Naive B cell (primary cell): Measurements from ENCODE around the gene VAPB. TPM values are rescaled to one million over a fixed set of nuclear protein-coding genes. Genes with fewer than 3 reads are reported as not detected.
"Not testable (repeated sequence)": the region's sequence is repeated elsewhere in the genome, so short reads cannot be mapped to it uniquely, and the experiment has no call there.

Source experiments
- ATAC-seq, 2 donors: fragments of 150-1000 bp; cut with Tn5 transposase; 2 replicates each; pipeline ENCODE4 v1.10.0; 2021; ENCODE audit warnings: low read depth in 2 of 2, mild to moderate bottlenecking in 2 of 2, moderate library complexity in 2 of 2
- DNase-seq: peaks from one replicate; pipeline ENCODE4 v3.0.0; 2022
- H3K27ac Mint-ChIP-seq, 6 donors: one replicate each; pipeline ENCODE4 v1.8.0; 2020 to 2022; ENCODE audit warnings: mild to moderate bottlenecking in 6 of 6, mixed read lengths in 6 of 6, moderate library complexity in 5 of 6, inconsistent platforms in 2 of 6
- H3K27me3 Mint-ChIP-seq, 3 donors: one replicate each; pipeline ENCODE4 v1.8.0; 2021 to 2022; ENCODE audit warnings: mixed read lengths in 3 of 3, mild to moderate bottlenecking in 1 of 3
- H3K36me3 Mint-ChIP-seq, 2 donors: one replicate each; pipeline ENCODE4 v1.8.0; 2020 to 2022; ENCODE audit warnings: mixed read lengths in 2 of 2, inconsistent platforms in 1 of 2, mild to moderate bottlenecking in 1 of 2
- H3K4me1 Mint-ChIP-seq, 3 donors: one replicate each; pipeline ENCODE4 v1.8.0; 2020 to 2022; ENCODE audit warnings: mixed read lengths in 3 of 3, inconsistent platforms in 1 of 3, mild to moderate bottlenecking in 1 of 3, moderate library complexity in 1 of 3
- H3K4me3 Mint-ChIP-seq, 8 donors: one replicate each; pipeline ENCODE4 v1.8.0; 2020 to 2022; ENCODE audit warnings: mild to moderate bottlenecking in 8 of 8, mixed read lengths in 8 of 8, moderate library complexity in 8 of 8, inconsistent platforms in 2 of 8
- H3K9me3 Mint-ChIP-seq, 7 donors: one replicate each; pipeline ENCODE4 v1.8.0; 2020 to 2022; ENCODE audit warnings: mixed read lengths in 7 of 7, mild to moderate bottlenecking in 5 of 7, inconsistent platforms in 2 of 7, moderate library complexity in 1 of 7
- polyA plus RNA-seq, 6 donors: library from polyadenylated mRNA; unstranded; fragments of 300-500 nt; fragmentation: Illumina TruSeq; gene quantifications; one replicate each; pipeline ENCODE4 v1.2.3, GENCODE V29; 2021; ENCODE audit warnings: low read depth in 6 of 6

Gene VAPB
- polyA plus RNA-seq, 6 donors from 2014 or later, result 18.1 to 30.7 (median 21.3) TPM

GRCh38 chr20:58366866-58367265 is 22.2 kb upstream of the VAPB start:
- no peaks in the 10 kb centered on the region for H3K9me3 Mint-ChIP-seq
- no peak for ATAC-seq
- no peak overlapping the region for H3K27ac Mint-ChIP-seq
- no peak for DNase-seq
- H3K27me3 Mint-ChIP-seq, result no peaks in the 10 kb centered on the region
- no peak overlapping the region for H3K4me3 Mint-ChIP-seq
- peaks cover 9 to 22% of the 10 kb centered on the region in 2 donors for H3K36me3 Mint-ChIP-seq
- H3K4me1 Mint-ChIP-seq, result no peaks in the 10 kb centered on the region

GRCh38 chr20:58372806-58373205 is 16.2 kb upstream of the VAPB start:
- H3K4me1 Mint-ChIP-seq, result peaks cover 0 to 6% (median 0%) of the 10 kb centered on the region in 3 donors
- no peak overlapping the region for H3K27ac Mint-ChIP-seq
- DNase-seq (no peak), ATAC-seq (no peak)
- no peak overlapping the region for H3K4me3 Mint-ChIP-seq
- peaks cover 6 to 30% (median 22%) of the 10 kb centered on the region in 3 donors for H3K27me3 Mint-ChIP-seq
- H3K36me3 Mint-ChIP-seq, result no peaks in the 10 kb centered on the region
- H3K9me3 Mint-ChIP-seq, result no peaks in the 10 kb centered on the region

- H3K9me3 Mint-ChIP-seq, H3K36me3 Mint-ChIP-seq, H3K4me3 Mint-ChIP-seq, H3K4me1 Mint-ChIP-seq, DNase-seq, H3K27ac Mint-ChIP-seq, ATAC-seq: not testable (repeated sequence)
- peaks cover 11 to 35% (median 27%) of the 10 kb centered on the region in 3 donors for H3K27me3 Mint-ChIP-seq
Observed at GRCh38 chr20:58373296-58373695, 15.7 kb upstream of the VAPB start.

GRCh38 chr20:58374027-58374850 is 14.8 kb upstream of the VAPB start:
- H3K27ac Mint-ChIP-seq, result peak overlapping the region in 1 of 6 donors; percentile 42
- no peaks in the 10 kb centered on the region for H3K9me3 Mint-ChIP-seq
- no peak overlapping the region for H3K4me3 Mint-ChIP-seq
- peaks cover 0 to 6% (median 0%) of the 10 kb centered on the region in 3 donors for H3K4me1 Mint-ChIP-seq
- no peaks in the 10 kb centered on the region for H3K36me3 Mint-ChIP-seq
- ATAC-seq (no peak), DNase-seq (no peak)
- H3K27me3 Mint-ChIP-seq, result peaks cover 20 to 44% (median 32%) of the 10 kb centered on the region in 3 donors

GRCh38 chr20:58374906-58375758 is 13.9 kb upstream of the VAPB start:
- no peaks in the 10 kb centered on the region for H3K36me3 Mint-ChIP-seq
- peak overlapping the region in 1 of 6 donors; percentile 89 for H3K27ac Mint-ChIP-seq
- no peak overlapping the region for H3K4me3 Mint-ChIP-seq
- peaks cover 22 to 51% (median 32%) of the 10 kb centered on the region in 3 donors for H3K27me3 Mint-ChIP-seq
- peaks cover 0 to 6% (median 0%) of the 10 kb centered on the region in 3 donors for H3K4me1 Mint-ChIP-seq
- no peaks in the 10 kb centered on the region for H3K9me3 Mint-ChIP-seq
- DNase-seq, result no peak
- ATAC-seq, result no peak

GRCh38 chr20:58375759-58376352 is 13.2 kb upstream of the VAPB start:
- H3K36me3 Mint-ChIP-seq, result peaks cover 0 to 3% of the 10 kb centered on the region in 2 donors
- no peak overlapping the region for H3K4me3 Mint-ChIP-seq
- ATAC-seq (no peak), DNase-seq (no peak)
- H3K9me3 Mint-ChIP-seq, result peaks cover 1 to 6% (median 3%) of the 10 kb centered on the region in 7 donors
- peaks cover 25 to 58% (median 36%) of the 10 kb centered on the region in 3 donors for H3K27me3 Mint-ChIP-seq
- H3K27ac Mint-ChIP-seq, result peak overlapping the region in 1 of 6 donors; percentile 27
- peaks cover 0 to 6% (median 0%) of the 10 kb centered on the region in 3 donors for H3K4me1 Mint-ChIP-seq

GRCh38 chr20:58377017-58377416 is 12.0 kb upstream of the VAPB start:
- H3K27me3 Mint-ChIP-seq, result peaks cover 37 to 70% (median 48%) of the 10 kb centered on the region in 3 donors
- peaks cover 10 to 17% (median 15%) of the 10 kb centered on the region in 7 donors for H3K9me3 Mint-ChIP-seq
- H3K4me3 Mint-ChIP-seq, result no peak overlapping the region
- peaks cover 0 to 6% (median 0%) of the 10 kb centered on the region in 3 donors for H3K4me1 Mint-ChIP-seq
- H3K27ac Mint-ChIP-seq, result no peak overlapping the region
- DNase-seq (no peak), ATAC-seq (no peak)
- H3K36me3 Mint-ChIP-seq, result peaks cover under 1 to 15% of the 10 kb centered on the region in 2 donors

GRCh38 chr20:58377766-58378401 is 11.1 kb upstream of the VAPB start:
- DNase-seq (no peak), ATAC-seq (no peak)
- H3K4me3 Mint-ChIP-seq, result no peak overlapping the region
- H3K4me1 Mint-ChIP-seq, result peaks cover 0 to 6% (median 0%) of the 10 kb centered on the region in 3 donors
- no peak overlapping the region for H3K27ac Mint-ChIP-seq
- H3K9me3 Mint-ChIP-seq, result peaks cover 10 to 21% (median 17%) of the 10 kb centered on the region in 7 donors
- H3K36me3 Mint-ChIP-seq, result peaks cover 5 to 16% of the 10 kb centered on the region in 2 donors
- peaks cover 44 to 79% (median 53%) of the 10 kb centered on the region in 3 donors for H3K27me3 Mint-ChIP-seq

GRCh38 chr20:58378704-58379103 is 10.3 kb upstream of the VAPB start:
- Mint-ChIP-seq H3K9me3 (peaks cover 10 to 21% (median 17%) of the 10 kb centered on the region in 7 donors), H3K27ac (peak overlapping the region in 2 of 6 donors; percentile 46 to 67), H3K27me3 (peaks cover 50 to 87% (median 61%) of the 10 kb centered on the region in 3 donors), H3K4me3 (peak overlapping the region in 1 of 8 donors; percentile 56), H3K36me3 (peaks cover 5 to 16% of the 10 kb centered on the region in 2 donors), H3K4me1 (peaks cover 0 to 6% (median 0%) of the 10 kb centered on the region in 3 donors)
- no peak for DNase-seq
- no peak for ATAC-seq

GRCh38 chr20:58381627-58382026 is 7.4 kb upstream of the VAPB start:
- no peak for DNase-seq
- Mint-ChIP-seq H3K4me1 (no peaks in the 10 kb centered on the region), H3K4me3 (no peak overlapping the region), H3K9me3 (peaks cover 10 to 21% (median 17%) of the 10 kb centered on the region in 7 donors), H3K27me3 (peaks cover 57 to 78% (median 63%) of the 10 kb centered on the region in 3 donors), H3K27ac (no peak overlapping the region), H3K36me3 (peaks cover 5 to 16% of the 10 kb centered on the region in 2 donors)
- ATAC-seq, result no peak

GRCh38 chr20:58382096-58382495 is 6.9 kb upstream of the VAPB start:
- ATAC-seq, result no peak
- Mint-ChIP-seq H3K4me1 (no peaks in the 10 kb centered on the region), H3K9me3 (peaks cover 10 to 21% (median 17%) of the 10 kb centered on the region in 7 donors), H3K27me3 (peaks cover 56 to 74% (median 62%) of the 10 kb centered on the region in 3 donors), H3K4me3 (no peak overlapping the region), H3K36me3 (peaks cover 5 to 16% of the 10 kb centered on the region in 2 donors), H3K27ac (no peak overlapping the region)
- DNase-seq, result no peak

GRCh38 chr20:58384821-58385220 is 4.2 kb upstream of the VAPB start:
- peaks cover 10 to 21% (median 17%) of the 10 kb centered on the region in 7 donors for H3K9me3 Mint-ChIP-seq
- peaks cover 2 to 3% (median 2%) of the 10 kb centered on the region in 3 donors for H3K4me1 Mint-ChIP-seq
- H3K27me3 Mint-ChIP-seq, result peaks cover 35 to 49% (median 48%) of the 10 kb centered on the region in 3 donors
- no peak for ATAC-seq
- peak overlapping the region in 1 of 8 donors; percentile 54 for H3K4me3 Mint-ChIP-seq
- no peak for DNase-seq
- peak overlapping the region in 1 of 6 donors; percentile 56 for H3K27ac Mint-ChIP-seq
- H3K36me3 Mint-ChIP-seq, result peaks cover 5 to 16% of the 10 kb centered on the region in 2 donors
